Measurements from ENCODE around the gene CALHM5.

The CALHM5 gene

GRCh38 chr6:116536216-116536621 is 24.8 kb downstream of the CALHM5 start:
- Histone ChIP-seq H3K27me3 (ENCODE audit: control insufficient read depth, insufficient read depth, low read length) (no peaks in the 10 kb centered on the region), H3K9ac (ENCODE audit: low read length) (no peak overlapping the region), H3K4me3 (ENCODE audit: low read length) (no peak overlapping the region)

GRCh38 chr6:116542426-116542825 is 31.0 kb downstream of the CALHM5 start:
- Histone ChIP-seq H3K27ac (ENCODE audit: low read depth, low read length) (no peak overlapping the region), H3K27me3 (ENCODE audit: control insufficient read depth, insufficient read depth, low read length) (no peaks in the 10 kb centered on the region), H3K36me3 (ENCODE audit: control insufficient read depth, insufficient read depth, low read length) (no peaks in the 10 kb centered on the region), H3K4me3 (ENCODE audit: low read length) (no peak overlapping the region), H3K4me1 (ENCODE audit: control insufficient read depth, insufficient read depth, low read length) (no peaks in the 10 kb centered on the region), H3K9ac (ENCODE audit: low read length) (no peak overlapping the region)

More at GRCh38 chr6:116536216-116536621, 24.8 kb downstream of the CALHM5 start:
- no peaks in the 10 kb centered on the region for H3K36me3 ChIP-seq (ENCODE audit: control insufficient read depth, insufficient read depth, low read length)
- H3K4me1 ChIP-seq (ENCODE audit: control insufficient read depth, insufficient read depth, low read length): no peaks in the 10 kb centered on the region
- no peak overlapping the region for H3K27ac ChIP-seq (ENCODE audit: low read depth, low read length)

GRCh38 chr6:116543149-116543548 is 31.7 kb downstream of the CALHM5 start:
- Histone ChIP-seq H3K4me3 (ENCODE audit: low read length) (no peak overlapping the region), H3K27me3 (ENCODE audit: control insufficient read depth, insufficient read depth, low read length) (no peaks in the 10 kb centered on the region), H3K9ac (ENCODE audit: low read length) (no peak overlapping the region), H3K36me3 (ENCODE audit: control insufficient read depth, insufficient read depth, low read length) (no peaks in the 10 kb centered on the region), H3K27ac (ENCODE audit: low read depth, low read length) (no peak overlapping the region), H3K4me1 (ENCODE audit: control insufficient read depth, insufficient read depth, low read length) (no peaks in the 10 kb centered on the region)

GRCh38 chr6:116545651-116546050 is 34.2 kb downstream of the CALHM5 start, which contains the start of gene TRAPPC3L:
TRAPPC3L (minus strand) TSS chr6:116545684; CDS start chr6:116545514, 170 bp downstream.
- no peak within 1 kb of the TSS for H3K9ac ChIP-seq (ENCODE audit: low read length)
- no peaks in the 10 kb centered on the region for H3K36me3 ChIP-seq (ENCODE audit: control insufficient read depth, insufficient read depth, low read length)
- no peaks in the 10 kb centered on the region for H3K27me3 ChIP-seq (ENCODE audit: control insufficient read depth, insufficient read depth, low read length)
- H3K27ac ChIP-seq (ENCODE audit: low read depth, low read length): no peak within 1 kb of the TSS
- H3K4me1 ChIP-seq (ENCODE audit: control insufficient read depth, insufficient read depth, low read length): no peaks in the 10 kb centered on the region
- H3K4me3 ChIP-seq (ENCODE audit: low read length): no peak within 1 kb of the TSS

- H3K4me3 ChIP-seq (ENCODE audit: low read length): no peak overlapping the region
- no peak overlapping the region for H3K27ac ChIP-seq (ENCODE audit: low read depth, low read length)
- H3K4me1 ChIP-seq (ENCODE audit: control insufficient read depth, insufficient read depth, low read length): no peaks in the 10 kb centered on the region
- H3K27me3 ChIP-seq (ENCODE audit: control insufficient read depth, insufficient read depth, low read length): no peaks in the 10 kb centered on the region
- no peak overlapping the region for H3K9ac ChIP-seq (ENCODE audit: low read length)
- no peaks in the 10 kb centered on the region for H3K36me3 ChIP-seq (ENCODE audit: control insufficient read depth, insufficient read depth, low read length)
Observed at GRCh38 chr6:116547358-116547757, 35.9 kb downstream of the CALHM5 start.

- Histone ChIP-seq H3K9ac (ENCODE audit: low read length) (no peak overlapping the region), H3K27me3 (ENCODE audit: control insufficient read depth, insufficient read depth, low read length) (no peaks in the 10 kb centered on the region), H3K27ac (ENCODE audit: low read depth, low read length) (no peak overlapping the region), H3K4me3 (ENCODE audit: low read length) (no peak overlapping the region), H3K36me3 (ENCODE audit: control insufficient read depth, insufficient read depth, low read length) (no peaks in the 10 kb centered on the region), H3K4me1 (ENCODE audit: control insufficient read depth, insufficient read depth, low read length) (no peaks in the 10 kb centered on the region)
Observed at GRCh38 chr6:116550796-116551195, 39.4 kb downstream of the CALHM5 start.

GRCh38 chr6:116553451-116553850 is 42.0 kb downstream of the CALHM5 start, which contains the start of gene CALHM4:
CALHM4 (plus strand) TSS chr6:116553751; CDS start chr6:116553794, 43 bp downstream.
- Histone ChIP-seq H3K4me3 (ENCODE audit: low read length) (no peak within 1 kb of the TSS), H3K4me1 (ENCODE audit: control insufficient read depth, insufficient read depth, low read length) (no peaks in the 10 kb centered on the region), H3K27me3 (ENCODE audit: control insufficient read depth, insufficient read depth, low read length) (no peaks in the 10 kb centered on the region), H3K9ac (ENCODE audit: low read length) (no peak within 1 kb of the TSS), H3K27ac (ENCODE audit: low read depth, low read length) (no peak within 1 kb of the TSS), H3K36me3 (ENCODE audit: control insufficient read depth, insufficient read depth, low read length) (no peaks in the 10 kb centered on the region)

GRCh38 chr6:116556065-116556464 is 44.6 kb downstream of the CALHM5 start:
- Histone ChIP-seq H3K27ac (ENCODE audit: low read depth, low read length) (no peak overlapping the region), H3K27me3 (ENCODE audit: control insufficient read depth, insufficient read depth, low read length) (no peaks in the 10 kb centered on the region), H3K36me3 (ENCODE audit: control insufficient read depth, insufficient read depth, low read length) (no peaks in the 10 kb centered on the region), H3K9ac (ENCODE audit: low read length) (no peak overlapping the region), H3K4me3 (ENCODE audit: low read length) (no peak overlapping the region), H3K4me1 (ENCODE audit: control insufficient read depth, insufficient read depth, low read length) (no peaks in the 10 kb centered on the region)

- Histone ChIP-seq H3K9ac (ENCODE audit: low read length) (no peak overlapping the region), H3K27me3 (ENCODE audit: control insufficient read depth, insufficient read depth, low read length) (no peaks in the 10 kb centered on the region), H3K4me1 (ENCODE audit: control insufficient read depth, insufficient read depth, low read length) (no peaks in the 10 kb centered on the region), H3K36me3 (ENCODE audit: control insufficient read depth, insufficient read depth, low read length) (no peaks in the 10 kb centered on the region), H3K4me3 (ENCODE audit: low read length) (no peak overlapping the region), H3K27ac (ENCODE audit: low read depth, low read length) (no peak overlapping the region)
Observed at GRCh38 chr6:116556814-116557415, 45.5 kb downstream of the CALHM5 start.

- no peaks in the 10 kb centered on the region for H3K27me3 ChIP-seq (ENCODE audit: control insufficient read depth, insufficient read depth, low read length)
- no peaks in the 10 kb centered on the region for H3K4me1 ChIP-seq (ENCODE audit: control insufficient read depth, insufficient read depth, low read length)
- H3K27ac ChIP-seq (ENCODE audit: low read depth, low read length): no peak overlapping the region
- H3K4me3 ChIP-seq (ENCODE audit: low read length): no peak overlapping the region
- no peaks in the 10 kb centered on the region for H3K36me3 ChIP-seq (ENCODE audit: control insufficient read depth, insufficient read depth, low read length)
- H3K9ac ChIP-seq (ENCODE audit: low read length): no peak overlapping the region
Observed at GRCh38 chr6:116557893-116558292, 46.5 kb downstream of the CALHM5 start.

GRCh38 chr6:116560130-116560529 is 48.7 kb downstream of the CALHM5 start:
- no peaks in the 10 kb centered on the region for H3K36me3 ChIP-seq (ENCODE audit: control insufficient read depth, insufficient read depth, low read length)
- H3K4me1 ChIP-seq (ENCODE audit: control insufficient read depth, insufficient read depth, low read length): no peaks in the 10 kb centered on the region
- H3K9ac ChIP-seq (ENCODE audit: low read length): no peak overlapping the region
- no peak overlapping the region for H3K27ac ChIP-seq (ENCODE audit: low read depth, low read length)
- H3K4me3 ChIP-seq (ENCODE audit: low read length): no peak overlapping the region
- no peaks in the 10 kb centered on the region for H3K27me3 ChIP-seq (ENCODE audit: control insufficient read depth, insufficient read depth, low read length)

- no peaks in the 10 kb centered on the region for H3K36me3 ChIP-seq (ENCODE audit: control insufficient read depth, insufficient read depth, low read length)
- no peaks in the 10 kb centered on the region for H3K27me3 ChIP-seq (ENCODE audit: control insufficient read depth, insufficient read depth, low read length)
- no peak overlapping the region for H3K27ac ChIP-seq (ENCODE audit: low read depth, low read length)
- H3K9ac ChIP-seq (ENCODE audit: low read length): no peak overlapping the region
- H3K4me1 ChIP-seq (ENCODE audit: control insufficient read depth, insufficient read depth, low read length): no peaks in the 10 kb centered on the region
- H3K4me3 ChIP-seq (ENCODE audit: low read length): peak overlapping the region; percentile 20
Observed at GRCh38 chr6:116561377-116562018, 50.1 kb downstream of the CALHM5 start.

- H3K27ac ChIP-seq (ENCODE audit: low read depth, low read length): no peak overlapping the region
Observed at GRCh38 chr6:116562019-116562403, 50.6 kb downstream of the CALHM5 start.

More at GRCh38 chr6:116562019-116562403, 50.6 kb downstream of the CALHM5 start:
- no peaks in the 10 kb centered on the region for H3K27me3 ChIP-seq (ENCODE audit: control insufficient read depth, insufficient read depth, low read length)
- no peaks in the 10 kb centered on the region for H3K36me3 ChIP-seq (ENCODE audit: control insufficient read depth, insufficient read depth, low read length)
- H3K4me1 ChIP-seq (ENCODE audit: control insufficient read depth, insufficient read depth, low read length): no peaks in the 10 kb centered on the region
- no peak overlapping the region for H3K9ac ChIP-seq (ENCODE audit: low read length)
- H3K4me3 ChIP-seq (ENCODE audit: low read length): no peak overlapping the region

All from rectal smooth muscle tissue (tissue), 1 donor.